D721Med (cell line): Measurements from ENCODE around the gene ENOSF1.
A peak's percentile ranks its signal among the peaks of the same experiment; 100 is the strongest.
"Not testable (repeated sequence)": the region's sequence is repeated elsewhere in the genome, so short reads cannot be mapped to it uniquely, and the experiment has no call there.

Experiments used
- DNase-seq: peaks from one replicate; pipeline ENCODE4 v3.0.0; 2011; ENCODE audit warnings: low spot score; ENCODE audit not compliant: insufficient read length
- FAIRE-seq: peaks from 2 replicates; lab custom pipeline; 2011; peaks lifted over from hg19 to GRCh38; lab: Jason Lieb, UNC
- CTCF ChIP-seq: IDR thresholded peaks from 2 replicates; pipeline ENCODE4 v1.5.1; 2012; ENCODE audit warnings: mild to moderate bottlenecking, control low read depth; ENCODE audit not compliant: insufficient read depth; ENCODE audit errors: missing control alignments

The ENOSF1 gene

GRCh38 chr18:732371-732770, 19.9 kb upstream of the ENOSF1 start:
- DNase-seq (no peak), FAIRE-seq (no peak)
- no peak for TF ChIP-seq CTCF

- DNase-seq (no peak), FAIRE-seq (peak; percentile 74)
- TF ChIP-seq CTCF, result no peak
Measured at GRCh38 chr18:731185-731584, 18.8 kb upstream of the ENOSF1 start.

- TF ChIP-seq CTCF, result no peak
- no peak for DNase-seq
- no peak for FAIRE-seq
Measured at GRCh38 chr18:730692-731091, 18.3 kb upstream of the ENOSF1 start.

GRCh38 chr18:730120-730519, 17.7 kb upstream of the ENOSF1 start:
- FAIRE-seq, DNase-seq: not testable (repeated sequence)

GRCh38 chr18:725646-726045, 13.2 kb upstream of the ENOSF1 start:
- FAIRE-seq (no peak), DNase-seq (no peak)
- no peak for TF ChIP-seq CTCF

DNA sequence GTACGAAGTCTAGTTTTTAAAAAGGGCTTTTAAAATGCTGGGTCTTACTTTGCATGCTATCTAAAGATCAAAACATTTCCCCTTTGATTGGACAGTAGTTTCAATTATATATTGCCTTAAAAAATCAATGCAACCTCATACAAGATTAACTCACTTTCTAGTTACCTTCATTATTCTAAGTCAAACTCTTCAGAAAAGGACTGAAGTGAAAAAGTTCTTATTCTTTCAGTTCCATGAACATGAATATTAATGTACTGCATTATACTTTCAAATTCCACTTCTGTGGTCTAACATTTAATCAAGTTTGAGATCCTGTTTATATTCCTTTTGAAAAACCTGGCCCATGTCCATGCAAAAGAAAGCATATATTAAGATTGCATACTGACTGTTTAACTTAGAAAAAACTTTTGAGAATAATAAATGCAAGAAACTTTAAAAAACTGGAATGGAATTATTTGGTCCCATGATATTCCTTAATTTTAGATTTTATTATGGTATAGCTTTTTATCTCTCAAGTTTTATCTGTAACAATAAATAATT, 11.2 kb upstream of the ENOSF1 start:
- DNase-seq (no peak), FAIRE-seq (peak; percentile 74)
- TF ChIP-seq CTCF, result no peak

DNA sequence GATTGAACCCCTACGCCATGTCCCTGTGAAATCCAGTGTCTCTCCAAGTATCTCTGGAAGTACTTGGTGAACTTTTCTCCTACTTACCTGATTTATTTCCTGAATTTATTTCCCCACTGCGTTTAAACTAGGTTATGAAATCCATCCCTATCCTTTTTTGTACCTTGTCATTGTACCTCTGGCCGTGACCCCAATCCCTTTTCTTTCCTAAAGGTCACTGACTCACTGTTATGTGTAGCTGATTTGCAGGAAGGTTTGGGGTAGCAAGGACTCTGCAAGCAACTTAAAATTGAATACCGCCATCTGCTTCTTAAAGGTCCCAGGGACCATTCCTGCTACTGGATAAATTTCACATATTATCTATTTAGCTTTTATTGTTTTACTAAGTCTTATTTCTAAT, 4.6 kb upstream of the ENOSF1 start:
- no peak for TF ChIP-seq CTCF
- no peak for FAIRE-seq
- DNase-seq, result no peak

- FAIRE-seq, result no peak
Measured at GRCh38 chr18:715626-716025, 3.2 kb upstream of the ENOSF1 start.

More at GRCh38 chr18:715626-716025, 3.2 kb upstream of the ENOSF1 start:
- no peak for TF ChIP-seq CTCF
- no peak for DNase-seq
